GM12892 (cell line): Measurements from ENCODE around the gene PTPRN2.
"Not testable (repeated sequence)": the region's sequence is repeated elsewhere in the genome, so short reads cannot be mapped to it uniquely, and the experiment has no call there.

ENCODE experiments used
- POLR2A ChIP-seq: IDR thresholded peaks from 2 replicates; pipeline ENCODE4 v1.6.1; 2011; ENCODE audit warnings: low read depth, low read length, control low read depth
- POLR2AphosphoS5 ChIP-seq: IDR thresholded peaks from 2 replicates; pipeline ENCODE4 v1.6.1; 2011; ENCODE audit warnings: low read depth, low read length, control low read depth

- not testable (repeated sequence) for TF ChIP-seq POLR2A, POLR2AphosphoS5
Measured at GRCh38 chr7:157896376-157896675, 691.3 kb downstream of the PTPRN2 start.
